ENCODE results near the gene TSHZ2.

Gene TSHZ2

DNA sequence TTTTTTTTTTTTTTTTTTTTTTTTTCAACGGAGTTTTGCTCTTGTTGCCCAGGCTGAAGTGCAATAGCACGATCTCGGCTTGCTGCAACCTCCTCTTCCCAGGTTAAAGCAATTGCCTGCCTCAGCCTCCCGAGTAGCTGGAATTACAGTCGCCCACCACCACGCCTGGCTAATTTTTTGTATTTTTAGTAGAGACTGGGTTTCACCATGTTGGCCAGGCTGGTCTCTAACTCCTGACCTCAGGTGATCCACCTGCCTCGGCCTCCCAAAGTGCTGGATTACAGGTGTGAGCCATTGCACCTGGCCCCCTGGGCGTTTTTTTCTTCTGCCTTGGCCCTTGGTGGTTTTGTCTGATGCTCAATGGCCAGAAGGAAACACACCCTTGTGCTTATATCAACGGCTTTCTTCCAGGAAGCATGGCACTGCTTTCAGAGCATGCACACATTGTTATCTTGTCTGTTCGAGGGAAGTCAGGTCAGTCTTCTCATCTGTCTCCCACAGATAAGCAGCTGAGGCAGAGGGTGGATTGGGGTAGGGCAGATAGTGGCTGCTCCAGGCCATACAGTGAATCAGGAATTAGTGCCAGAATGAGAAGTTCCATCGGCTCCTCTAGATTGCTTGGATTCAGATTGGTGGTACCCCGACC, 203.1 kb downstream of the TSHZ2 start:
- no peak for DNase-seq

DNA sequence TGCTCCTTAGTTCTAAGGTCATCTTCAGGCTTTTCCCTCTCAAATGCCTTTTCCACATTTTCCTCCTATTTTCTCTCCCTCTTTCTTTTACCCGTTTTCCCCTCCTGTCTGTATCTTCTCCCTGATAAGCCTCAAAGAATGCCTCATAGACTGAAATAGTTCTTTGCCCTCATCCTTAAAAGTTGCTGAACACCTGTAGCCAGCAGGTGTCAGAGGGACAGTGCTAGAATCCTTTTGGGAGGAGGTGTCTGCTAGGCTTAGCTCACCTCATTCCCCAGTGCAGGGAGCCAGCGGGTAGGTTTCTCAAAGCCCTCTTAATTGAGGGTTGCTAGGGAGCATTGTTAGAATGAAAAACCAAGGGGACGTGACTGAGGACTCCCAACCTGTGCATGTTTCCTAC, 204.0 kb downstream of the TSHZ2 start:
- DNase-seq: peak; percentile 72

DNA sequence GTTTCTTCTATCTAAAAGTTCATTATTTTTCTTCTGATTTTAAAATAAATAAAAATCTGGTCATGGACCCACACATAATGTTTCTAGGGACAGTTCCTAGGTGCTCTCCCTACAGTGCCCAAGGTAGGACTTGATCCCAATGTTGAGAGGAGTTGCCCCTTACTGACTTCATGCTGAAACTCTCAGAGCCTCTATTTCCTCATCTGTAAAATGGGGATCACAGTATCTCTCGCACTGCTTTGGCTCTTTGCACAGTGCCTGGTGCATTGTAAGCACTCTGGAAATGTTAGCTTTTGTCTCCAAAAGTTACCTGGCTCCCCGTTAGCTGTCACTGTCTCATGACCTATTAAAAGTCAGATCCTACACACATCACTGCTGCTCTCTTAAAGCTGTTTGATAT, 205.5 kb downstream of the TSHZ2 start:
- no peak for DNase-seq

DNA sequence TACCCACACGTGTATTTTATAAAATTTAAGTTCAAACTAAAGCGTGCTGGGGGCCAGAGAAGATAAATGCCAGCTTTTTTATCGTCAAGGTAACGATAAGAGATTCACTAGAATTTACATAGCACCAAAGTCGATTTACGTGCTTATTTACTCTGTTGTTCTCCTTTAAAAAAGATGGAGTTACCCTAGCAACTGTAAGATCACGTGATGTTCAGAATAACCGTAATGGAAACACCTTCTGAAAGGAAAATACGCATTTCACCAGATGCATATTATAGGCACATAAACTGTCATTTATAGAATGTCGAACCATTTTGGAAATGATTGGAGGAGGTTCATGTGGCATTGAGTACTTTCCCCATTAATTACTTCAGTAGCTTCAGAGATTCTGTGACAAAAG, 207.6 kb downstream of the TSHZ2 start:
- no peak for DNase-seq

DNA sequence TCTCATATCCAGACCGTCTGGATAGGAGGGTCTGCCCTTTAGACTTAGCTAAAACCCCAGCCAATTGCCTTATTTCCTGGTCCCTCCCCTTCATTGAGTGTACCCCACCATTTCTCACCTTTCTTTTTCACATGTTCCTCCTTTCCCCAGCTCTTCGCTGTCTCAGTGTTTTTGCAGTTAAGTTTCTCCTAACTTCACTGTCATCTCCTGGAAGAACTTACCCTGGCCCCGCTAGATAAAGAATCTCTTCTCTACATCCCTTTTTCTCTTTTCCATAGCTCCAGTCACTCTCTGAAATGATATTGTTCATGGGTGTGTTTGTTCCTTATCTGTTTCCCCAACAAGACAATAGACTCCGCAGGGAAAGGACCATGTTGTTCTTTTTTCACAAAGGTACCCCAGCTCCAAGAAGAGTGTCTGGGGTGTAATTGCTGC, 208.8 kb downstream of the TSHZ2 start:
- no peak for DNase-seq

DNA sequence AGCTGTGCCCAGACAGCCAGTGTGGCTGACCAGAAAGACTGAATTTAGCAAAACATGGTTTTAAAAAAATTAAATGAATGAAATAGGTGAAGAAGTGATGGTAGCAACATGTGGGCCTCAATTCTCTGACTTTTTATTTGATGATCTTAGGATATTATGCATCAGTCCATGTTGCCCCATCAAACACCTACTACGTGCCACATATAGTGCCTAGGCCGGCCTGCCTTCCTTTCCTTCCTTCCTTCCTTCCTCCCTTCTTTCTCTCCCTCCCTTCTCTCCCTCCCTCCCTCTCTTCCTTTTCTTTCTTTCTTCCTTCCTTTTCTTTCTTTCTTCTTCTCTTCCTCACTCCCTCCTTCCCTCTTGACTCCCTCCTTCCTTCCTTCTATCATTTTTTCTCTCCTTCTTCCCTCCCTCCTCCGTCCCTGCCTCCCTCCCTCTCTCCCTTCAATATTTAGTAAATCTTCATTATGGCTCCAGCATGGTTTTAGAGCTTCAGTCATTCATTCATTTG, 209.8 kb downstream of the TSHZ2 start:
- no peak for DNase-seq

DNA sequence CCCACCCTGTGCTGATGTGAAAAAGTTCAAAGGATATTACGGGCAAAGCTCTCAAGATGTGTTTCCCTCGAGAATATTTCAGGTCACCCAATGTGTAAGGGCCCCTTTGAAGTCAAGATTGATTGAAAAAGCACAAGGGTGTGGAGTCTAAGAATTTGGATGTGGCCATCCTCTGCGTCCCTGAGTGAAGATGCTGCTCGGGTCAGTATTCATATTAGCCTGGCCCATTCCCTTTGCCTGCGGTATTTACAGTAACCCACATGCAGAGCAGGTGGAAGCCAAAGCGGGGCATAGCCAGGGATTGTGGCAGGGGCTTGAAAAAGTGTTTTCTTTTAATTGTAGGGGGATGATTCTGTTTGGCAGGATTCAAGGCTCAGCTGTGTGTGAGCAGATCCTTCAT, 211.0 kb downstream of the TSHZ2 start:
- DNase-seq: no peak

DNA sequence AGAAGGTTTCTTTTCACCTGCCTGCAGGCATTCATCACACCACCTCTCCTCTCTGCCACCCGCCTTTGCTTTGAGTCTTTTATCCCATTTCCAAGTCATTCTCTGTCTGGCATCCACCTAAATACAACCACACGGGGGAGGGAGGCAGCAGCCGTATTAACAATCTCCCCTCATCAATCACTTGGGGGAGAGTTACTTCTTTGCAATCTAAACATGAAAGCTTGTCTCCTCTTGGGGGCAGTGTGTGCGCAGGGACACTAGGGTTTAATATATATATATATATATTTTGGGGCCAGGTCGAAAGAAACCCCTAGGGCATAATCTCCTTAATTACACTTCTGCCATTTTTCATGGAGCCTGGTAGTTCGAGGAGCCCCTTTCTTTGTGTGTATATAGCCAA, 214.5 kb downstream of the TSHZ2 start:
- DNase-seq: no peak

DNA sequence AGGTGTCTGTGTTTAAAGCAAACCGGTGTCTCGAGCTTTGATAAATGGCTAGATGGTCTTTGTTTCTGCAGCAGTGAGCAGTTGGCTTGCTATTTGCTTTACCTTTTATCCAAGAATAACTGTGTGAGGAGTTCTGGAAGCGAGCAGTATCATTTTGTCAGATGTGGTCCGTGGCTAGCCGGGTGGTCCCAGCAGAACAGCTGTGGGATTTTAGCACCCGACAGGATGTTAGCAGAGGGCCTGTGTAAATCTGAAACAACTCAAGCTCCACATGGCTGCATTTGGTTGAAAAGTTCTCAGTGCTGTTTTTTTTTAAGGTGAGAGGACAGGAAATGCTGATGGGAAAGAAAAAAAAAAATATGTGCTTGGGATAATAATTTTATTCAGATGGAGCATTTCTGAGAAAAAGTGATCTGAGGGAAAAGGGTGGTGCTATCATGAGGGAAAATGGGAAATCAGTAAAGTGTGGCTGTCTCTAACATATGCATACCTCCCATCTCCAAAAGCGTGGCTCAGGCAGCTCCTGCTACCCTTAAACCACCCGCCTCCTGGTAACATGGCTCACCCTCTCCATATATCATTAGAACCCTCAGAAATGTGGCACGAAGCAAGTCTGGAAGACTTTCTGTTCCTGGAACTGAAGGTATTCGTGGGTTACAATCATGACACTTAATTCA, 215.4 kb downstream of the TSHZ2 start:
- DNase-seq: no peak

DNA sequence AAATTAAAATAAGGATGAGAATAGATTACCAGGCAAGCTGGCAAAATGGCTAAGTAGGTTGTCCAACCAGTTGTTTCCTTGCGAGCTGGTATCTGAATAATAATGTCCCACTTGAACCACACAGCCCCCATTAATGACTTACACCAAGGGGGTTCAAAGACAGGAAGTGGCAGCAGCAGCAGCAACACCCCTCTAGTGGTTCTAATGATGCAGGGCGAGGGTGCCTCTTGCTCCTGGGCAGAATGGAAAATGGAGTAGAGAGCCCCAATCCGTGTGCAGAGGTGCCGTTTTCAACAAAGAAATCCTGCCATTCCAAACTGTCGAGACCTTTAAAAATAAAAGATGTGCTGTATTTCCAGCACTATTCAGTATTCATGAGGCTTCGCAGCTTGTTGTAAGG, 218.1 kb downstream of the TSHZ2 start:
- DNase-seq: no peak

DNA sequence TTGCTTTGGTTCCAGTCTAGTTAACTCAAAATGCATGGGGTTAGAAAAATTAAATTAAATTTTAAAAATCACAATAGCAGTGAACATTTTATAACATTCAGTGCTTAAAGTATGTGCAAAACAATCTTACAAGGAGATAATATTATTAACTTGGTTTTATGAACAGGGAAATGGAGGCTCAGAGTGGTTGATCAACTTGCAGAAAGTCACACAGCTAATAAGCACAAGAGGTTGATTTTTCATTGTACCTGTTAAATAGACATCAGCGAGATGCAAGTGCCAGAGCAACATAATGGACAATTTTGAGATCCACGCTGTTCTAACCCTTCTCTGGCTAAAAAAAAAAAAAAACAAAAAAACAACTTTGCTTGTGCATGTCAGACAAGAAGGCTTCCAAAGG, 219.8 kb downstream of the TSHZ2 start:
- DNase-seq: no peak

DNA sequence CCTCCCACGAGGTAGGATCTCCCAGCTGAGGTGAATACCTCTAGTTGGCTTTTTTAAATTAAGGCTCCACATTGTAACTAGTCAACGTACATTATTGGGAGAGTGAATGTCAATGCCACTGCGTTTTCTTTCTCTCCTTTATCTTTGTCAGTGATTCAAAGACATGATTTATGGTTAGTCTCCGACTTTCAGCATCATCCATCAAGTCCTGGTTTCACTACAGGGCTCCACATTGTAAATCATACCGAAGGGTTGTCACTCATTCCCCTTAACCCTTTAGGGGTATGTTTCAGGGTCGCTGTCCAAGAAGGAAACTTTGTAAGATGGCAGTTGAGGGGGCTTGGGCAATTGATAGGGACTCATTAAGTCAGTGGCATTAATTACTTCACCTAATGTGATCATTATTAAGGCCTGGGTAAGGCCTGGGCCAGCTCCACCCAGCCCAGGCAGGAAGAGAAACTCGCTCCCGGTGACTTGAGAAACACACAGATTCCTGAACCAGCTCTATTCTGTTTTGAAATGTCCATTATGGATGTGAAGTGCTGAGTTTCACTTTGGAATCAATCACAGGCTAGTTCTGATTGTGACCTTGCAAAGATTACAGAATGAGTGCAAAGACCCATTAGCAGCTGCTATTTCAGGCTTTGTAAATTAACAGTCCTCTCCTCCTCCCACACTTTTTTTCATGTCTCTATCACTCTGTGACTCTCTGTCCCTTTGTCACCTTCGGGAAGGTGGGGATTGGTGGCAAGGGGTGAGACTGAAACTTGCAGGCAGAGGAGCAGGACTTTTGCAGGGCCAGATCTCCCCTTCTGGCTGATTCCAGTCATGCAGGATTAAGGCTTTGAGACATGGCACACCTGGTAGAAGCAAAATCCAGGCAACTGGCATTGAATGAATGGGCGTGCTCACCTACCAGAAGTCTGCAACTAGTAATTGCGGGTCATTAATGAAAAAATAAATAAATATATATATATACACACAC, 222.4 kb downstream of the TSHZ2 start:
- DNase-seq: no peak

DNA sequence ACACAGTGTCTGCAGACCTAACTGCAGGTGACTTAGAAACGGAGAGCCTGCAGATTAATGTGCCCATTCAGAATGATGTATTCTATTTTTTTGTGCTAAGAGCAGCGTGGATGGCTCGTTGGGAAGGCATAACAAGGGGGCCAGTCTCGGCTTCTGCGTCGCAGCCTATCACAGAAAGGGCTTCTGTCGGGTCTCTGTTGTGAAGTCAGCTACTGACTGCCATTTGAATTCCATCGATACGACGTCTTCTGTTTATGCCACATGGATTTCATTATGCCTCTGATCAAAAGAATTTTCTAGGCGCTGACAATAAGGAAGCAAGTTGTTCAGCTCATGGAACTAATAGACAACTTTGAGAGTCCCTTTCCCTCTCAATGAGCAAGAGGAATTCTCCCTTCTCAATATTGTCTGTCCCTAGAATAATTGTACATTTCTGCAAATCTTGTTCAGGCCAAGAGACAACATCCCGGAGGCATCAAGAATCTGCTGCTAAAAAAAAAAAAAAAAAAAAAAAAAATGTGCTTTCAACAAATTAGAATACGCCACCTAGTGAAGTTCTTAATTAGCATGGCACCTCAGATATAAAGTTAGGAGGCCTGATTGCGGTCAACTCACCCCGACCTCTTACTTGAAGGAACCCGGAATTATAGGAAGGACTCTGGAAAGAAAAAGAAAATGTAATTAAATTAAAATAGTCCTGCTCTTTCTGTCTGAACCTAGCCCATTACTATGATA, 223.9 kb downstream of the TSHZ2 start:
- DNase-seq: no peak

DNA sequence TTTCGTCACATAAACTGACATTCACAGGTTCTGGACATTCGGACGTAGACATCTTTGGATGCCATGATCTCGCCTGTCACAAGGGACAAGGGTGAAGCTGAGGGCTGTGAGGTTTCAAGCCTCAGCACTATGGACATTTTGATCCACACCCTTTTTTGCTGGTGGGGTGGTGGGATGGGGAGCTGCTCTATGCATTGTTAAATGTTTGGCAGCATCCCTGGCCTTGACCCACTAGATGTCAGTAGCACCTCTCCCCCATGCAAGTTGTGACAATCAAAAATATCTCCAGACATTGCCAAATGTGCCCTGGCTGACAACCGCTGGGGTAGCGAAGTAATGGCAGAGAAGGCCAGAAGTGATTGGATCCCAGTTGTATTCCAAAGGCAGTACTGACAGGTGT, 229.4 kb downstream of the TSHZ2 start:
- no peak for DNase-seq

DNA sequence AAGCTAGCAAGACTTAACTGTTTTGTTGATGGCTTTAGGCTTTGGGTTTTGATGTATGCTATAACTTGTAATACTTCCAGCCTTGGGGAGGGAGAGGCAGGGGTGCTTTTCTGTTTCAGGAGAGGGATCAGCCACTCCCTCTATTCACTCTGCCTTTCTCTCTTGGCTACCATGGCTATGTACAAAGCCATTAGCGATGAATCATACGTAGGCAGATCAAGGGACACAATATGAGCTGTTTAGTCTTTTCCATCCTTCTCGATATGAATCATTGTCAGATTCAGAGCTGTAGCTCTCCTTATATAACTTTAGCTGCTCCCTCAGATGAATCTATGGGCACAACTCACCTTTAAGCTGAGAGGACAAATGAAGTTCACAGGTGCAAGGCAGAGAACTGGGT, 230.6 kb downstream of the TSHZ2 start:
- DNase-seq: no peak

DNA sequence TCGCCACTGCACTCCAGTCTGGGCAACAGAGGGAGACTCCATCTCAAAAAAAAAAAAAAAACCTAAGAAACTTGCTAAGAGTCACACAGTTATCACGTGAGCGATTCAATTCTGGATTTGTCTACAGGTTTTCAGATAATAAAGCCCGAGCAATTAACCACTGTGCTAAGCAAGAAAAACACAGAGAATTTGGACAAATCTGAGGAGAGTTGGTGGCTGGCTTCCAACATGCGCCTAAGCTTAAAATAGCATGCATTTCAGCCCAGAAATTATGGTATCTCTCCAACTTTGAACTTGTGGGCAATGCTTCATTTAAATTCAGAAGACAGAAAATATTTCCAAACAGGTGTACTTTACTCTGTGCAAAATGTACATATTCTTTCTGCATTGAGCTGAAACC, 232.9 kb downstream of the TSHZ2 start:
- DNase-seq: no peak

DNA sequence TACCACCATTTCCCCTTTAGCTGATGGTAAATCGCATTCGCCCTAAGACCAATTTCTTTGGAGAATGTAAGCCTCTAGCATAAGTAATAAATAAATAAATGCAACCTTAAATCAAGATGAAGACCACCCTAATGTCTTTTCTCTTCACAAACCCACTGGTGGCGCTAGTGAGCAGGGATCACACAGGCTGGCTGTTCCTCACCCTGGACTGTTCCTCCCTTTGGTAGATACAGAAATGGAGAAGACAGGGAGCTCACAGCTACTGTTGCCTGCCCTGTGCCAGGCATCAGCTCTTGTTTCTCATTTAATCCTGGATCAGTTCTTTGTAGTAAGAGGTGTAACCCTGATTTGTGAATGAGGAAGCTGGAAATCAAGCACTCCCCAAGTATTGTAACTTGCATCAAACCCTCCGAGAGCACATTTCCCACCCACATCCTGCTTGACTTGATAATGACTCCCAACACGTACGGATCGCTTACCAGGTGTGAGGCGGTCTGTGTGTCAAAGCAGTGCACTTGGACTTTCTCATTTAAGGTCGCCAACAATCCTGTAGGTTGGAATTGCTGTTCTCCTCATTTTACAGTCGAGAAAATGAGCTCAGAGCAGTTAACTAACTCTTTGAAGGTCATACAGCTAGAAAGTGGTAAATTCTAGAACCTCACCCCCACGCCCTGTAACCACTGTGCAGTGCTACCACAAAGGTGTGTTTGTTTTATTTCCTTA, 236.1 kb downstream of the TSHZ2 start:
- no peak for DNase-seq

DNA sequence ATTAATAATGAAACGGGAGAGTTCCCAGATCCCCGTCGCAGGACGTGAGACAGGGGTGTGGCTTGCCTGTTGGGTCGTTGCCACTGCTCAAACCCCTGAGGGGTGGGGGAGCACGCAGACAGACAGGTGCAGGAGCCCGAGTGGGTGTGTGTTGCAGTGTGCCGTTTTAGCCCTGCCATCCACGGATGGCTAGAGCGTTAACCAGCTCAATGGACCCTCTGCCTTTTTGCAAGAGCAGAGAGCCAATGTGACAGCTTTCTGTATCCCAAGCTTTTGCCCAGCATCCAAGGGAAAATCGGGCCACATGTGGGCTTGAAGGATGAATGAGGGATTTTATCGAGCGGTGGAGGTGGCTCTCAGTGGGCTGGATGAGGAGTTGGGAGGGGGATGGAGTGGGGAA, 237.9 kb downstream of the TSHZ2 start:
- DNase-seq: no peak

DNA sequence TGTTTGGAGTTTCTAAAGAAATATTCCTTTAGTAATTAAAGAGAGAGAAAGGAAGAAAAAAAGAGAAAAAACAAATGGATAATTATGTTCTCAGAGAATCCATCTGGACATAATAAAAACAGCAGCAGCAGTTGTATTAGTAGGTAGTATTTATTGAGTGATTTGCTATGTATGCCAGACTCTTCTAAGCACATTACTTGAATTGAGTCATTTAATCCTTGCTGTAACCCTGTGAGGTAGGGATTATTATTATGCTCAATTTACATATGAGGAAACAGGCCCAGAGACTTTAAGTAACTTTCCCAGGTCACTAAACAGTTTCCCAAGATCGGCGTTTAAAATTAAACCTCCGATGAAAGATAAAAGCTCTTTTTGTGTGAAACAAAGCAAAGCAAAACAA, 238.8 kb downstream of the TSHZ2 start:
- DNase-seq: no peak

DNA sequence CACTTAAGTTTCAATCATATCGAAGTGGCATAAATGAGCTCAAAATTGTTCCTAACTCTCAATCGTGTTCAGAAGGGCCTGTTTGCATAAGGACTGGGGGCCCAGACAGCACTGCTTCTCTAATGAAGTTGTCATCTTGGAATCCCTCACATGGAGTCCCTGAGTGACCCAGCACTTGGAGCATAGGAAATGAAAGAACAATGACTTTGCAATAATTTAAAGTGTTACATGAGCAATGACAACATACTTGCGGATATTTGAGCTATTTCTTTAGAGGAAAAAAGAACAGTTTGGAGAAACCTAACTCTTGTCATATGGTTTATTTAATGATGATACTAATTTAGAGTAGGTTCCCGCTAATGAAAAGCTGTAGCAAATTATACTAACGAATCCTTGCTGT, 239.9 kb downstream of the TSHZ2 start:
- no peak for DNase-seq

DNA sequence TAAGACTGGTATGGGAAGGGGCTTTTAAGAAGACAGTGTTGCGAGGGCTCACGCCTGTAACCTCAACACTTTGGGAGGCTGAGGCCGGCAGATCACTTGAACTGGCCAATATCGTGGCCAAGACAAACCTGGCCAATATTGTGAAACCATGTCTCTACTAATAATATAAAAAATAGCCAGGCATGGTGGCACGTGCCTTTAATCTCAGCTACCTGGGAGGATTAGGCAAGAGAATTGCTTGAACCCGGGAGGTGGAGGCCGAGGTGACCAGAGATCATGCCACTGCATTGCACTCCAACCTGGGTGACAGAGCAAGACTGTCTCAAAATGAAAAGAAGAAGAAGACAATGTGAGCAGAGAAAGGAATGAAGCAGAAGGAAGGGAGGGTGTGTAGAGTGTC, 242.2 kb downstream of the TSHZ2 start:
- DNase-seq: no peak

DNA sequence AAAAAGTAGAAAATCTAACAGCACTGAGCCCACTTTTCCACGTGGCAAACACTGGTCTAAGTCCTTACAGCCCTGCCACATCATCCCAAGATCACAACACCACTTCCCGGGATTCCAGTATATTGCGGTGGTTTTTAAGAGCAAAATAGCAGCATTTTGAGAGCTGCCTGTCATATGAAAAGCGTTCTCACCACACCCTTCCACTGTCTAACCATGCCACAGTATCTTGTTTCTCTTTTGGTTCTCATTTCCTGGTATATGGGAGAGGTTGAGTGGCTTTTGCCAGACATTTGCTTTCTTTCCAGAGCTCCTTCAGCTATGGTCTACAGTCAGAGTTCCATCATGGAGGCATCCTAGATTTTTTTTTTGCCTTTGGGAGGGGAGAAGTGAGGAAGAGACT, 243.0 kb downstream of the TSHZ2 start:
- DNase-seq: no peak

Measured in NCI-H2107 (cell line).